AG10803 (cell line): Measurements from ENCODE around the gene SUPT6H.
A peak's percentile ranks its signal among the peaks of the same experiment; 100 is the strongest.

Source experiments
- DNase-seq: peaks from one replicate; pipeline ENCODE4 v3.0.0; 2010; ENCODE audit warnings: low read depth
- H3K4me3 ChIP-seq: 2 replicates; pipeline ENCODE4 v1.5.1; 2011; ENCODE audit warnings: mild to moderate bottlenecking, low read length, control low read depth
- CTCF ChIP-seq: conservative IDR thresholded peaks from 2 replicates; pipeline ENCODE4 v1.5.1; 2011; ENCODE audit warnings: mild to moderate bottlenecking, low read length, control low read depth, inconsistent platforms

Gene SUPT6H

GRCh38 chr17:28740406-28741357, 78.7 kb downstream of the SUPT6H start:
- no peak overlapping the region for H3K4me3 ChIP-seq
- TF ChIP-seq CTCF, result no peak
- no peak for DNase-seq

- DNase-seq, result no peak
- H3K4me3 ChIP-seq, result no peak overlapping the region
- no peak for TF ChIP-seq CTCF
Measured at GRCh38 chr17:28741358-28742349, 79.6 kb downstream of the SUPT6H start.

- TF ChIP-seq CTCF, result peak; percentile 28
- DNase-seq, result peak; percentile 92
- H3K4me3 ChIP-seq, result peak within 1 kb of the TSS; percentile 88
Measured at GRCh38 chr17:28743243-28744103, 81.5 kb downstream of the SUPT6H start, which contains the start of gene TRAF4. TSS of gene TRAF4 (plus strand) at chr17:28744011. CDS start at chr17:28744113, 102 bp downstream.

- peak overlapping the region; percentile 88 for H3K4me3 ChIP-seq
- TF ChIP-seq CTCF, result no peak
- DNase-seq, result peak; percentile 36
Measured at GRCh38 chr17:28744104-28744971, 82.3 kb downstream of the SUPT6H start.

- 0 out of 2 replicates have a peak, but pooled peaks have one; percentile 2 for TF ChIP-seq CTCF
- peak overlapping the region; percentile 88 for H3K4me3 ChIP-seq
- DNase-seq, result peak; percentile 52
Measured at GRCh38 chr17:28744972-28745785, 83.2 kb downstream of the SUPT6H start.
